UCSD-AML1 (cell line): ENCODE data around the gene SUSD1.
"Not testable (repeated sequence)": the region's sequence is repeated elsewhere in the genome, so short reads cannot be mapped to it uniquely, and the experiment has no call there.

ENCODE experiments used
- DNase-seq: peaks from one replicate; lab custom pipeline; 2025; ENCODE audit not compliant: unreplicated experiment; lab: John Stamatoyannopoulos, UW

The SUSD1 gene

GRCh38 chr9:112132356-112132755 lies 42.7 kb downstream of the SUSD1 start:
- no peak for DNase-seq

GRCh38 chr9:112130997-112131396 lies 44.1 kb downstream of the SUSD1 start:
- DNase-seq, result no peak

GRCh38 chr9:112130347-112130746 lies 44.8 kb downstream of the SUSD1 start:
- DNase-seq, result no peak

- no peak for DNase-seq
Measured at GRCh38 chr9:112129246-112129645, 45.9 kb downstream of the SUSD1 start.

- not testable (repeated sequence) for DNase-seq
Measured at GRCh38 chr9:112128399-112128798, 46.7 kb downstream of the SUSD1 start.

GRCh38 chr9:112127281-112127680 lies 47.8 kb downstream of the SUSD1 start:
- DNase-seq, result no peak

- no peak for DNase-seq
Measured at GRCh38 chr9:112125951-112126388, 49.1 kb downstream of the SUSD1 start.

GRCh38 chr9:112124156-112124555 lies 50.9 kb downstream of the SUSD1 start:
- no peak for DNase-seq

GRCh38 chr9:112121633-112122032 lies 53.5 kb downstream of the SUSD1 start:
- DNase-seq, result no peak

- no peak for DNase-seq
Measured at GRCh38 chr9:112120439-112120925, 54.6 kb downstream of the SUSD1 start.

- DNase-seq, result no peak
Measured at GRCh38 chr9:112120030-112120341, 55.1 kb downstream of the SUSD1 start.

GRCh38 chr9:112119225-112120029 lies 55.7 kb downstream of the SUSD1 start:
- DNase-seq, result no peak

GRCh38 chr9:112118009-112118408 lies 57.1 kb downstream of the SUSD1 start:
- DNase-seq, result no peak

- no peak for DNase-seq
Measured at GRCh38 chr9:112115970-112116753, 58.9 kb downstream of the SUSD1 start.

GRCh38 chr9:112115109-112115508 lies 60.0 kb downstream of the SUSD1 start:
- DNase-seq, result no peak

GRCh38 chr9:112112941-112113681 lies 62.0 kb downstream of the SUSD1 start:
- no peak for DNase-seq

GRCh38 chr9:112112519-112112918 lies 62.6 kb downstream of the SUSD1 start:
- no peak for DNase-seq

GRCh38 chr9:112111461-112111860 lies 63.6 kb downstream of the SUSD1 start:
- DNase-seq, result no peak

- DNase-seq, result no peak
Measured at GRCh38 chr9:112110777-112111113, 64.4 kb downstream of the SUSD1 start.

- no peak for DNase-seq
Measured at GRCh38 chr9:112110094-112110776, 64.9 kb downstream of the SUSD1 start.

- DNase-seq, result no peak
Measured at GRCh38 chr9:112104901-112105300, 70.2 kb downstream of the SUSD1 start.
